Neuronal stem cell (in vitro differentiated cells): ENCODE results near the gene GNAQ.

Source experiments
- DNase-seq: peaks from one replicate; pipeline ENCODE4 v3.0.0-alpha.2; 2013; ENCODE audit warnings: low spot score
- H2AFZ ChIP-seq: one replicate; pipeline ENCODE4 v1.6.1; 2013; ENCODE audit warnings: mild to moderate bottlenecking, low read length, inconsistent platforms
- H2AK5ac ChIP-seq: 2 replicates; pipeline ENCODE4 v1.6.1; 2013; ENCODE audit warnings: low read depth, mild to moderate bottlenecking, inconsistent platforms, low read length, moderate library complexity, mixed read lengths
- H2BK120ac ChIP-seq: 2 replicates; pipeline ENCODE4 v1.6.1; 2013; ENCODE audit warnings: low read depth, mild to moderate bottlenecking, inconsistent platforms, low read length, moderate library complexity, mixed read lengths
- H2BK12ac ChIP-seq: one replicate; pipeline ENCODE4 v1.6.1; 2013; ENCODE audit warnings: low read length, inconsistent platforms
- H2BK15ac ChIP-seq: 2 replicates; pipeline ENCODE4 v1.6.1; 2013; ENCODE audit warnings: mild to moderate bottlenecking, low read length, inconsistent platforms, mixed read lengths
- H2BK5ac ChIP-seq: one replicate; pipeline ENCODE4 v1.6.1; 2013; ENCODE audit warnings: inconsistent platforms, mild to moderate bottlenecking, low read length, moderate library complexity
- H3K14ac ChIP-seq: one replicate; pipeline ENCODE4 v1.6.1; 2013; ENCODE audit warnings: low read length, inconsistent platforms
- H3K18ac ChIP-seq: 2 replicates; pipeline ENCODE4 v1.6.1; 2013; ENCODE audit warnings: low read length, inconsistent platforms
- H3K23ac ChIP-seq: 2 replicates; pipeline ENCODE4 v1.6.1; 2013; ENCODE audit warnings: low read depth, mild to moderate bottlenecking, mixed read lengths, low read length, inconsistent platforms; ENCODE audit not compliant: poor library complexity
- H3K27ac ChIP-seq: replicated peaks from 3 replicates; pipeline ENCODE4 v1.5.1; 2013; ENCODE audit warnings: low read length, inconsistent platforms
- H3K27me3 ChIP-seq, 3 experiments: 2 replicates each; pipeline ENCODE4 v1.6.1; 2013; ENCODE audit warnings: low read length in 3 of 3, mild to moderate bottlenecking in 2 of 3, inconsistent platforms in 1 of 3, low read depth in 1 of 3, mixed read lengths in 1 of 3, moderate library complexity in 1 of 3; ENCODE audit not compliant: control insufficient read depth in 3 of 3, insufficient read depth in 3 of 3
- H3K36me3 ChIP-seq, 2 donors: replicated peaks in 1 of 2; 2 replicates each; pipeline ENCODE4 v1.6.1; 2013; ENCODE audit warnings: low read length in 2 of 2; ENCODE audit not compliant: control insufficient read depth in 2 of 2, insufficient read depth in 2 of 2
- H3K4ac ChIP-seq: 2 replicates; pipeline ENCODE4 v1.6.1; 2013; ENCODE audit warnings: inconsistent platforms, mild to moderate bottlenecking, low read length, moderate library complexity
- H3K4me1 ChIP-seq, 2 donors: 1 replicate in 1 of 2; 2 replicates in 1 of 2; pipeline ENCODE4 v1.6.1; 2013; ENCODE audit warnings: low read length in 2 of 2, low read depth in 1 of 2; ENCODE audit not compliant: control insufficient read depth in 2 of 2, insufficient read depth in 1 of 2
- H3K4me2 ChIP-seq: one replicate; pipeline ENCODE4 v1.6.1; 2013; ENCODE audit warnings: mild to moderate bottlenecking, low read length, inconsistent platforms; ENCODE audit not compliant: insufficient read depth, poor library complexity, severe bottlenecking
- H3K4me3 ChIP-seq, 2 donors: 2 replicates each; pipeline ENCODE4 v1.5.1; 2013; ENCODE audit warnings: low read length in 2 of 2, mild to moderate bottlenecking in 2 of 2, inconsistent platforms in 1 of 2, moderate library complexity in 1 of 2
- H3K79me1 ChIP-seq: one replicate; pipeline ENCODE4 v1.6.1; 2013; ENCODE audit warnings: low read depth, mild to moderate bottlenecking, inconsistent platforms, low read length, moderate library complexity
- H3K9ac ChIP-seq: one replicate; pipeline ENCODE4 v1.6.1; 2013; ENCODE audit warnings: mild to moderate bottlenecking, low read depth, low read length, inconsistent platforms; ENCODE audit not compliant: poor library complexity
- H3K9me3 ChIP-seq, 2 donors: replicated peaks in 1 of 2; 2 replicates each; pipeline versions ENCODE3 to v1.6.1; 2013; ENCODE audit warnings: low read length in 2 of 2, mild to moderate bottlenecking in 2 of 2, inconsistent platforms in 1 of 2, low read depth in 1 of 2, mixed read lengths in 1 of 2, moderate library complexity in 1 of 2; ENCODE audit not compliant: control insufficient read depth in 2 of 2, insufficient read depth in 1 of 2
- H4K8ac ChIP-seq: one replicate; pipeline ENCODE4 v1.6.1; 2013; ENCODE audit warnings: low read depth, mild to moderate bottlenecking, inconsistent platforms, low read length, moderate library complexity
- H4K91ac ChIP-seq: one replicate; pipeline ENCODE4 v1.6.1; 2013; ENCODE audit warnings: low read length, low read depth, mild to moderate bottlenecking, inconsistent platforms; ENCODE audit not compliant: poor library complexity
- WGBS, 2 donors: extraction: QIAGEN DNeasy Blood & Tissue Kit; methylation state at CpG; one replicate each; pipeline ENCODE4 v1.1.7; 2013; ENCODE audit warnings: missing lambda C conversion rate in 2 of 2, mixed read lengths in 1 of 2; ENCODE audit not compliant: insufficient read length in 2 of 2, insufficient replicate concordance in 1 of 2; ENCODE audit errors: extremely low coverage in 2 of 2; 5-methylcytosine and 5-hydroxymethylcytosine counted together

The GNAQ gene

DNA sequence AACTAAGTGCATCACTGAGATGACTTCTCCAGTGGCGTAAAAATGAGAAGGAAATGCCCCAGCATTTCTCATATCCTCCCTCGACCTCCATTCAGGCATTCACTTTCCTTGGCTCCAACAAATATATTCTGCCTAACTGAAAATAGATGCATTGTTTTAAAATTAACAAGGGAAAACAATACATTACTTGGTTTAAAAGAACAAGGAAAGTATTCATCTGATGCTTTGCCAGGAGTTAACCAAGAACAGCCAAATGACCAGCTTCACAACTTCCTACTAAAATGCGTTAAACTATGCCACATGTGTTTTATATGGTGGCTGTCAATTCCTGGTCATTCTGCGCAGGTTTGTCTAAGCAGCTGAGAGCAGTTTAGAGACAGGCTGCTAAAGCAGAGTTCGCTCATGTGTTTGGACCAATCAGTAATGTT lies 121.4 kb downstream of the GNAQ start:
- Histone ChIP-seq H3K36me3 (peaks cover 0 to 17% of the 10 kb centered on the region in 2 donors), H2AK5ac (no peak overlapping the region), H2BK5ac (no peak overlapping the region), H3K4me3 (no peak overlapping the region), H3K4ac (no peak overlapping the region), H3K18ac (no peak overlapping the region), H3K27ac (no peak overlapping the region), H3K14ac (no peak overlapping the region), H3K79me1 (no peaks in the 10 kb centered on the region), H3K9me3 (peaks cover 0 to 8% of the 10 kb centered on the region in 2 donors), H4K91ac (no peak overlapping the region), H3K27me3 (no peaks in the 10 kb centered on the region), H2BK120ac (no peak overlapping the region), H2BK15ac (no peak overlapping the region), H3K4me1 (peaks cover 2 to 20% of the 10 kb centered on the region in 2 donors), H2AFZ (no peak overlapping the region), H3K9ac (no peak overlapping the region), H3K23ac (no peak overlapping the region), H2BK12ac (no peak overlapping the region), H3K4me2 (no peak overlapping the region), H4K8ac (no peak overlapping the region)
- DNase-seq = no peak
- no CpG with 5 or more reads among the region's 5 CpGs for WGBS, 2 donors

GRCh38 chr9:77909306-77909705 lies 122.3 kb downstream of the GNAQ start:
- no peak overlapping the region for H3K4ac ChIP-seq
- no peak overlapping the region for H3K23ac ChIP-seq
- peaks cover 0 to 8% of the 10 kb centered on the region in 2 donors for H3K9me3 ChIP-seq
- no peak overlapping the region for H3K4me2 ChIP-seq
- H2BK15ac ChIP-seq = no peak overlapping the region
- H3K27me3 ChIP-seq = no peaks in the 10 kb centered on the region
- peaks cover 0 to 17% of the 10 kb centered on the region in 2 donors for H3K36me3 ChIP-seq
- H3K14ac ChIP-seq = no peak overlapping the region
- H3K4me3 ChIP-seq = no peak overlapping the region
- H3K9ac ChIP-seq = no peak overlapping the region
- no peak overlapping the region for H4K91ac ChIP-seq
- H3K18ac ChIP-seq = no peak overlapping the region
- H2BK5ac ChIP-seq = no peak overlapping the region
- no peak overlapping the region for H2AFZ ChIP-seq
- no peak for DNase-seq
- no peak overlapping the region for H4K8ac ChIP-seq
- H3K79me1 ChIP-seq = no peaks in the 10 kb centered on the region
- no peak overlapping the region for H2AK5ac ChIP-seq
- no peak overlapping the region for H2BK120ac ChIP-seq
- no peak overlapping the region for H3K27ac ChIP-seq
- WGBS, 2 donors = no CpG with 5 or more reads among the region's 5 CpGs
- H2BK12ac ChIP-seq = no peak overlapping the region
- peaks cover 2 to 20% of the 10 kb centered on the region in 2 donors for H3K4me1 ChIP-seq

GRCh38 chr9:77908293-77908692 lies 123.3 kb downstream of the GNAQ start:
- no peak overlapping the region for H3K4ac ChIP-seq
- H2BK15ac ChIP-seq = no peak overlapping the region
- H2BK12ac ChIP-seq = no peak overlapping the region
- H3K4me2 ChIP-seq = no peak overlapping the region
- peaks cover 2 to 20% of the 10 kb centered on the region in 2 donors for H3K4me1 ChIP-seq
- DNase-seq = no peak
- no peak overlapping the region for H3K27ac ChIP-seq
- no peak overlapping the region for H2AK5ac ChIP-seq
- H3K18ac ChIP-seq = no peak overlapping the region
- H3K9me3 ChIP-seq = peaks cover 0 to 4% of the 10 kb centered on the region in 2 donors
- peaks cover 0 to 14% of the 10 kb centered on the region in 2 donors for H3K36me3 ChIP-seq
- no peak overlapping the region for H3K9ac ChIP-seq
- H2AFZ ChIP-seq = no peak overlapping the region
- H2BK120ac ChIP-seq = no peak overlapping the region
- no peaks in the 10 kb centered on the region for H3K79me1 ChIP-seq
- H3K14ac ChIP-seq = no peak overlapping the region
- H4K8ac ChIP-seq = no peak overlapping the region
- H3K4me3 ChIP-seq = no peak overlapping the region
- H4K91ac ChIP-seq = no peak overlapping the region
- H3K27me3 ChIP-seq = no peaks in the 10 kb centered on the region
- H2BK5ac ChIP-seq = no peak overlapping the region
- no CpG with 5 or more reads among the region's 2 CpGs for whole genome bisulfite sequencing, 2 donors
- H3K23ac ChIP-seq = no peak overlapping the region

GRCh38 chr9:77907585-77907984 lies 124.0 kb downstream of the GNAQ start:
- H2BK5ac ChIP-seq = no peak overlapping the region
- no peaks in the 10 kb centered on the region for H3K9me3 ChIP-seq
- peaks cover 2 to 20% of the 10 kb centered on the region in 2 donors for H3K4me1 ChIP-seq
- no peak overlapping the region for H3K4me2 ChIP-seq
- H3K14ac ChIP-seq = no peak overlapping the region
- H3K23ac ChIP-seq = no peak overlapping the region
- no peak overlapping the region for H3K18ac ChIP-seq
- no peaks in the 10 kb centered on the region for H3K27me3 ChIP-seq
- no peak overlapping the region for H3K4ac ChIP-seq
- no peak overlapping the region for H2BK15ac ChIP-seq
- H3K4me3 ChIP-seq = no peak overlapping the region
- no peak overlapping the region for H2BK120ac ChIP-seq
- H2AK5ac ChIP-seq = no peak overlapping the region
- no peak overlapping the region for H2BK12ac ChIP-seq
- H3K27ac ChIP-seq = no peak overlapping the region
- H2AFZ ChIP-seq = no peak overlapping the region
- no peak overlapping the region for H3K9ac ChIP-seq
- H3K79me1 ChIP-seq = no peaks in the 10 kb centered on the region
- 100% methylated on average over 1 of the region's 4 CpGs; no CpG with 5 or more reads in 1 of the 2 donors for WGBS, 2 donors
- no peak for DNase-seq
- no peak overlapping the region for H4K8ac ChIP-seq
- H3K36me3 ChIP-seq = peaks cover 0 to 10% of the 10 kb centered on the region in 2 donors
- H4K91ac ChIP-seq = no peak overlapping the region
